Measurements from ENCODE around the gene FOXI3.

The FOXI3 gene

DNA sequence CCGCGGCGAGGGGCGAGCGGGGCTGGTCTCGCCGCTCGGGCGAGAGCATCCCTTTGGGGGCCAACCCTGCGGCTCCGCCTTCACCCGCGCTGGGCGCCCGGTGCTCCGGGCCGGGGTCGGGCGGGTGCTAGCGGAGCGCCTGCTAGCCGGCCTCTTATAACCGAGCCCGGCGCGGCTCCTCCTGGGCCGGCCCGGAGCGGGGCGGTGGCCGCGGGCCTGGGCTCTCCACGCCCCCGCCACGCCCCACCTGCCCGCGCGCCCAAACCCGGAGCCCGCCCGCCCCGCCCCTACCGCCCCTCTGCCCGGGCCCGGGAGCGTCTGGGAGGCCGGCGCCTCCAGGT is at the start of gene FOXI3:
TSS of gene FOXI3 (minus strand) at position 129 of the 341 bp plus-strand sequence. CDS start 158 bp downstream, outside the sequence.
- DNase-seq: no peak

DNA sequence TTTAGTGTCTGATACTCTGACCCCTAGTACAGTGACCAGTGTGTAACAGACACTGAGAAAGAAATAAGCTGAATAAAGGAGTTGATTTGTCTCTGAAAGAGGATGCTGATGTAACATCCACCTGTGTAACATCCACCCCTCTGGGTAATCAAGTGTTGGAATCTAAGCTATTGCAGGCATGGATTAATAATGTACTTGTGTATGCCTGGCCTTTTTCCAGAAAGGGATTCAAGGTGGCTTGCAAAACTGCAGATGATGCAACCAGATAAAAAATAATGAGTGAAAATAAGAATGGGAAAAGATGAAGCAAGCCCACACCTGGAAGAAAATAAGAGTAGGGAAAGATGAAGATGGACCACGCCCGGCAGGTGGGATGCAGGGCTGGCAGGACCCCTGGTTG is 48.2 kb upstream of the FOXI3 start:
- no peak for DNase-seq

GRCh38 chr2:88499204-88499603 is 46.7 kb upstream of the FOXI3 start:
- DNase-seq: no peak

- DNase-seq: no peak
These were observed 41.0 kb upstream of the FOXI3 start for GRCh38 chr2:88493481-88493880.

- no peak for DNase-seq
These were observed 39.5 kb upstream of the FOXI3 start for GRCh38 chr2:88492002-88492401.

- no peak for DNase-seq
These were observed 36.7 kb upstream of the FOXI3 start for GRCh38 chr2:88489181-88489580.

DNA sequence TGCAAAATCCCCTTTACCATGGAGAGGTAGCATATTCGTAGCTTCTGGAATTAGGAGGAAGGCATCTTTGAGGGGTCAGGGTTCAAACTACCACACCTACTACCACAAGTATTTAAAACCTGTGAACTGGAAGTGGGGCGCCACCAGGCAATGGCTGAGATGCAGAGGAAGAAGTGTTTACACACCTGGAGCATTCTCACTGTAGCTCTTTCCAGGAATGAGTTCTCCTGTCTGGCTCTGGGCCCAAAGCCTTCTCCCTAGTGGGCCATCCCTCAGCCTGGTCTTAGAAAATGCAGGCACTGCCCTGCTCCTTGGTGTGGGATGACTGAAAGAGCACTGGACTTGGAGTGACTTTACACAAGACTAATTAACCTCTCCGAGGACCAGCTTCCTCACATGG is 30.7 kb upstream of the FOXI3 start:
- DNase-seq: no peak

DNA sequence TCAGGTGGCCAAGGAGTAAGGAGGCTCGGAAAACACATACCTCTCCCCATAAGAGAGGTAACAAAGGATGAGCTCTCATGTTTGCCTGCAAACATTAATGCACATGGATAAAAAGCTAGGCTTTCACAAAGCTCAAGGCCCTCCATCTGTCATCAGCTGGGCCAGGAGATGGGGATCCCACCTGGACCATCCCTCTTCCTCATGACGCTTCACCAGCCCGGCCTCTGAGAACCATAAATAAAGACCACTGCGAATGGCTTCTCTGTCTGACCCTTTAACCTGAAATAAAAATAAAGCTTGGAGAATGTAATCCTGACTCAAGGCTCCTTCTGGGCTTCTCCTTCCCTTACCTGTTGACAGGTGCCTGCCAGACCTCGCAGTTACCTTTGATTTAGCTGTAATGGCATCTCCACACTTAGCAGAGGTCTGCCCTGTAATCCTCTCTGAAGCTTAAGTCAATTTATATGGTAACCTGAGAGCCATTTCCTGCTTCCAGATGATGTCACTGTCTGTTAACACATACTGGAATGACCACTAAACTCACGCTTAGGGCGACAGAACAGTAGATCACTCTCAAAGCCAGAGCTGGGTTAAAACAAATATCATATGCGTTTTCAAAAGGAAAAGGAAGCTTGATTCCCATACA is 29.3 kb upstream of the FOXI3 start:
- DNase-seq: no peak

DNA sequence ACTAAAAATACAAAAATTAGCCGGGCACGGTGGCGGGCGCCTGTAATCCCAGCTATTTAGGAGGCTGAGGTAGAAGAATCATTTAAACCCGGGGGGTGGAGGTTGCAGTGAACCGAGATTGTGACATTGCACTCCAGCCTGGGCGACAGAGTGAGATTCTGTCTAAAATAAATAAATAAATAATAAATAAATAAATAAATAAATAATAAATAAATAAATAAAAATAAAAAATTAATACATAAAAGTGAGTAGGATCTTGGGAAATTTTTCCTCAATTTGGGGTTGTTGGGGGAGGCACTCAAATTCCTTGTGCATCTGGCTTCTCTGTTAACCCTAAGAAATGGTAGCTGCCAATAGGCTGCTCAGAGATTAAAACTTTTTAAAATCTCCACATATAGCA is 20.3 kb upstream of the FOXI3 start:
- DNase-seq: no peak

DNA sequence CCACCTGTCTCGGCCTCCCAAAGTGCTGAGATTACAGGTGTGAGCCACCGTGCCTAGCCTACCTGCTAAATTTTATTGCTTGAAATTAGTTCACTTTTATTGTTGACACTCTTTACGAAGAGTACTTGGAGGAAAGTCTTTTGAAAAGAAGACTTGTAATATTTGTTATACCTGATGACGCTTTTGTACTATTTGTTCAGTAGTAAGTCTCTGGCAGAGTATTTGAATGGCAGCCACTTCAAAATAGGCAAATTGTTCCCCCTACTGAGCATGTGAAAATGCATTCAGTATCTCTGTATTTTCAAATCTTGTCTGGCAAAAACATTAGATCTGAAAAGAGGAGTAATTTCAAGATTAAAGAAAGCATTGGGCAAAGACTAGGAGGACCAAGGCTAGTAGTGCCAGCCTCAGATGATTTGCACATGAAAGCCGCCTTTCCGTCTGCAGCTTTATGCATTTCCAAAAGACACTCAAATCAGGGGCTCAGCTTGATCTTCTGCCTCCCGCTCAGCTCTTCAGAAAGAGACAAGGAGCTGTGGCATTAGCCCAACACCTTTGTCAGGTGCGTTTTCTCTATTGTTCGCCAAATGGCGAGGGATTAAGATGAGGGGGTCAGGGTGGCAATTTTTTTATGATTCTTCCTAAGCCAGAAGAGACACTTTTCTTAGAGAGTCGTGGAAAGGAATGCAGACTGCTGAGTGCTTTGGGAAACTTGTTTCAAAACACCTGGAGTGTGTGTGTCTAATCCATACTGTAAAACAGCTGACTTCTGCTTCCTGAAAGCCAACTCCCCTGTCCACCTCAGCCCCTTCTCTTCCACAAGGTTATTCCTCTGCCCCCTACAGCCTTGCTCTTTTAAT is 18.8 kb upstream of the FOXI3 start:
- DNase-seq: no peak

DNA sequence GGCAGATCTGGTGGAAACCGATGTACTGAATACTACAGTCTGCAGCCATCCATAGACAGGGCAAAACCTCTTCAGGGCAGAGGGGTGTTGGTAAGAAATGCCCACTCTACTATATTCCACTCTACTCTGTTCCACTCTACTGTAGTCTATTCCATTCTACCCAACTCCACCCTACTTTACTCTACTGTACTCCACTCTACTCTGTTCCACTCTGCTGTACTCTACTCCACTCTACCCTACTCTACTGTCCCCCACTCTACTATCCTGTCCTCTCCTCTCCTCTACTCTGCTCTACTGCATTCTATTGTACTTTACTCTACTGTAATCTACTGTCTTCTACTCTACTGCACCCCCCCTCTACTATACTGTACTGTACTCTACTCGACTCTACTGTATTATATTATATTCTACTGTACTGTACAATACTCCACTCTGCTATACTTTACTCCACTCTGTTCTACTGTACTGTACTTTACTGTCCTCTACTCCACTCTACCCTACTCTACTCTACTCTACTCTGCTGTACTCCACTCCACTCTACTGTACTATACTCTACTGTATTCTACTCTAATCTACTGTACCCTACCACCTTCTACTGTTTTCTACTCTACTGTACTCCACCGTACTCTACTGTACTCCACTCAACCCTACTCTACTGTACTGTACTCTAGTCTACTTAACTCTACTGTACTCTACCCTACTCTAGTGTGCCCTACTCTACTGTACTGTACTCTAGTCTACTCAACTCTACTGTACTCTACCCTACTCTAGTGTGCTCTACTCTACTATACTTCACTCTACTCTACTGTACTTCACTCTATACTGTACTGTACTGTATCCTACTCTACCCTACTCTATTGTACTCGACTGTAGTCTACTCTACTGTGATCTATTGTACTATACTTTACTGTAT is 17.0 kb upstream of the FOXI3 start:
- DNase-seq: no peak

DNA sequence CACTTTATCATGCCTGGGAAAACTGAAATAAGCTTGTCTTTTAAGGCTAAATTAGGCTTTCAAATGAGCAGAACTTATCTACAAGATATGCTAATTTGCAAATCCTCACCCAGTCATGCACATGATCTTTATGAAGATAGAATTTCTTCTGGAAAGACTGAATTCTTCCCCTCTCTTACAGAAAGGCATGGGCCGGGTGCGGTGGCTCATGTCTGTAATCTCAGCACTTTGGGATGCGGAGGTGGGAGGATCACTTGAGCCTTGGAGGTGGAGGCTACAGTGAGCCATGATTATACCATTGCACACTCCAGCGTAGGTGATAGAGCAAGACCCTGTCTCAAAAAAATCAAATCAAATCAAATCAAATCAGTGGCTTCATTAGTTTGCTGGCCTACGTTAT is 11.7 kb upstream of the FOXI3 start:
- no peak for DNase-seq

GRCh38 chr2:88458633-88459032 is 6.1 kb upstream of the FOXI3 start:
- DNase-seq: no peak

DNA sequence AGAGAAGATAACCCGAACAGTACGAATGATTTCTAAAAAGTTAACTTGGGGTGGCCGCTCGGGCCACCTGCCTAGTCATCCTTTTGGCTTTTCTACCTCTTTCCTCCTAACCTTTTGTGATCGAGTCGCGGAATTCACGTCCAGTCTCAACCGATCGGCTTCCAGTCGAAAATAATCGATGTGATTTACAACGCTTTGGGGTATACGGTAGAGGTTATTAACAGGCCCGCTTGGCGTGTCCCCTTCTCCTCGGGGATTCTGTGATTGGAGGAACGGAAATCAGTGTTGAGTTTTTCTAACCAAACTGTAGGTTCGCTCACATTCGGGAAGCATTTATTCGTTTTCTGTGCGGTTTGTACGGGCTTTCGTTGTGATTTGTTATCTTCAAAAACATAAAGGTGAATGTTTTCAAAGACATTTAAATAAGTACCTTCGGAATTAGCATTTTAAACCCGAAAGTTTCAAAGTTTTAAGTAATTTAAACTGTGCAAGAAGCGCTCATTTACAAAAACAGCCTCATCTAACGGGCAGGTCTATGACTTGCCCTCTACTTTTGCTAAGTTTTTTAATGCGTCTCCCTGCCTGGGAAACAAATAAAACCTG is 588 bp upstream of the FOXI3 start:
- DNase-seq: no peak

GRCh38 chr2:88451811-88452564 is 505 bp downstream of the FOXI3 start:
- DNase-seq: no peak

GRCh38 chr2:88450925-88451810 is 1.3 kb downstream of the FOXI3 start:
- no peak for DNase-seq

GRCh38 chr2:88450186-88450585 is 2.3 kb downstream of the FOXI3 start:
- no peak for DNase-seq

GRCh38 chr2:88448248-88448647 is 4.2 kb downstream of the FOXI3 start:
- no peak for DNase-seq

- no peak for DNase-seq
These were observed 9.0 kb downstream of the FOXI3 start for GRCh38 chr2:88443353-88443938.

GRCh38 chr2:88442473-88442872 is 10.0 kb downstream of the FOXI3 start:
- no peak for DNase-seq

GRCh38 chr2:88442061-88442460 is 10.4 kb downstream of the FOXI3 start:
- no peak for DNase-seq
